HT1080 (cell line): ENCODE results near the gene SLC37A1. TPM values are rescaled to one million over a fixed set of nuclear protein-coding genes. Genes with fewer than 3 reads are reported as not detected.

Experiments used
- DNase-seq: peaks from one replicate; pipeline ENCODE4 v3.0.0-alpha.2; 2015; ENCODE audit warnings: low read depth
- total RNA-seq: library from RNA; depleted of rRNA; stranded (reverse); fragments of >200 nt; shearing (Covaris generic); gene quantifications from 2 replicates; pipeline ENCODE4 v1.2.3, GENCODE V29; 2014

The SLC37A1 gene
- total RNA-seq, 1 experiment from 2014 or later, result 5.9 TPM

DNA sequence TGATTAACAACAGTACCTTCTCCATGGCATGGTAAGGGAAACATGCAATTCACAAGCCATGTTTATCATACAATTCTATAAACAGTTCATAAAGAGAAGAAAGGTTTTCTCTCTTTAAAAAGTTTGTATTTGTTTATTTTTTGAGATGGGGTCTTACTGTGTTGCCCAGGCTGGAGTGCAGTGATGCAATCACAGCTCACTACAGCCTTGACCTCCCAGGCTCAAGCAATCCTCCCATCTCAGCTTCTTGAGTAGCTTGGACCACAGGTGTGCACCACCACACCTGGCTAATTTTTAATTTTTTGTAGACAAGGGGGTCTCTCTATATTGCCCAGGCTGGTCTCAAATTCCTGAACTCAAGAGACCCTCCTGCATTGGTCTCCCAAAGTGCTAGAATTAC, 28.0 kb downstream of the SLC37A1 start:
- DNase-seq, result no peak

- no peak for DNase-seq
Observed at GRCh38 chr21:42542196-42542595, 28.5 kb downstream of the SLC37A1 start.

GRCh38 chr21:42542596-42542995, 28.9 kb downstream of the SLC37A1 start:
- DNase-seq, result no peak

GRCh38 chr21:42543106-42543847, 29.6 kb downstream of the SLC37A1 start:
- no peak for DNase-seq

GRCh38 chr21:42544544-42544943, 30.9 kb downstream of the SLC37A1 start:
- no peak for DNase-seq

- DNase-seq, result no peak
Observed at GRCh38 chr21:42545317-42545716, 31.7 kb downstream of the SLC37A1 start.

GRCh38 chr21:42545745-42546144, 32.1 kb downstream of the SLC37A1 start:
- DNase-seq, result no peak

- no peak for DNase-seq
Observed at GRCh38 chr21:42546433-42546832, 32.8 kb downstream of the SLC37A1 start.

- no peak for DNase-seq
Observed at GRCh38 chr21:42547001-42547905, 33.6 kb downstream of the SLC37A1 start.

DNA sequence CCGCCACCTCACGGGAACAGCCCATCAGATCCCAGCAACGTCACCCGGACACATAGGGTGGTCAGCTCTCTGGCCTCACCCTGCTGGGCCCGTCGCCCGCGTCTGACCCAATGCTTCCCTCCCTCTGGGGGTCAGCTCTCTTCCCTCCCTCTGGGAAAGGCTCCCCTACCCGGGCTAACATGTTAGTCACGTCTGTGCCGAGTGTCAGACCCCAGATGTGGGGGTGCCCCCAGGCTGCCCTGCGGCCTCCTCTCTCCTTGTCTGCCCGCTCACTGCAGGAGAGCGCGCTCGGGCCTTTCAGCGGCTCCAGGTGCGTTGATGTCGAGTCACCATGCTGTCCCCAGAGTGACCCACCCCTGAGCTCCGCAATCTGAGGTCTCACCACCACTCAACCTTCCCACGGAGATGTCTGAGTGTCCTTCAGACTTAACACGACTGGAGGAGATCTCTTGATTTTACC, 34.3 kb downstream of the SLC37A1 start:
- no peak for DNase-seq

GRCh38 chr21:42548687-42549406, 35.2 kb downstream of the SLC37A1 start:
- DNase-seq, result no peak

DNA sequence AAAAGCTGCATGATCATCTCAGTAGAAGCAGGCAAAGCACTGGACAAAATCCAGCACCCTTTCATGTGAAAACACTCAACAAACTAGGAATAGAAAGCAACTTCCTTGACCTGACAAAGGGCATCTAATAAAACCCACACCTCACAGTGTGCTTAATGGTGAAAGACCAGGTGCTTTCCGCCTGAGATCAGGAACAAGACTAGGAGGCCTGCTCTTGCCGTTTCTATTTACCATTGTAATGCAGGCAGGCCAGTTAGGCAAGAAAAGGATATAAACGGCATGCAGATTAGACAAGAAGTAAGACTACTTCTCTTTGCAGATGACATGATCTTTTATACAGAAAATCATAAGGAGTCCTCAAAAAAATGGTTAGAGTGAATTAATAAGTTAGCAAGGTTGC, 37.2 kb downstream of the SLC37A1 start:
- DNase-seq, result no peak

DNA sequence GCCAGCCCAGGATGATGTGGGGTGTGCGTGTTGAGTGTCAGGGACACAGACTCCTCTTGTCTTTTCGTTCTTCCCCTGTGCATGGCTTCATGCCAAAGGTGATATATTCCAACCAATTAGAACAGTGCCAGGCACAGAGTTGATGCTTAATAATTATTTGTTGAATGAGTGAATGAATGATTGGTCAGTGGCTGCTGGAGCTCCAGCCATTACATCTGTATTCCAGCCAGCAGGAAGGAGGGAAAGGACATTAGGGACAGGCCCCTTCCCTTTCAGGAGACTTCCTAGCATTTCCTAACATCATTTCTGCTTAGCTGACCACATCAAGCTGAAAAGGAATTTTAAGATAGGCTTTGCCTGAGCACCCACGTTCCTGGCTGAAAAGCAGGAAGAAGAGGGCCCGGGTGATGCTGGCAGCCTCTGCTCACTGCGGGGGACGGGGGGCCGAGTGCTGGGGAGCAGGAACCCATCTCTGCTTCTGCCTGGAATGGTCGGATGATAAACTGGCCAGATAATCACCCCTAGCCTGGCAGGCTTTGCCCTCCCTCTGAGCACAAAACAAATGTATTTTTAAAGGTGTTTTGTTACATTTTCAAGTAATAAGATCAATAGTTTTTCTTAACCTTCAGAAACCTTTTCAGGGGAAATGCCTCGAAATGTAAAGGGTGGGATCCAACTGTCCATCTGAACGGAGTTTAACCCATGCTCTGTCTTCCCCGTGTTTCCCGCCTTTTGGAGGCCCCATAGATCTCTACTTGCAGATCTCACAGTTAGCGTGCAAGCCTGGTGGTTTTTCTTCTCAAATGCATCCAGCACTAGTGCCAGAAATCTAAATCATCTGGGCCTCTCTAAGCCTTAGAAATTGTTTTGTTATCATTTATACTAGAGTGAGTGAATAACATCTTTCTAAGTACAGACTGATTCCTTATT, 39.0 kb downstream of the SLC37A1 start:
- no peak for DNase-seq

DNA sequence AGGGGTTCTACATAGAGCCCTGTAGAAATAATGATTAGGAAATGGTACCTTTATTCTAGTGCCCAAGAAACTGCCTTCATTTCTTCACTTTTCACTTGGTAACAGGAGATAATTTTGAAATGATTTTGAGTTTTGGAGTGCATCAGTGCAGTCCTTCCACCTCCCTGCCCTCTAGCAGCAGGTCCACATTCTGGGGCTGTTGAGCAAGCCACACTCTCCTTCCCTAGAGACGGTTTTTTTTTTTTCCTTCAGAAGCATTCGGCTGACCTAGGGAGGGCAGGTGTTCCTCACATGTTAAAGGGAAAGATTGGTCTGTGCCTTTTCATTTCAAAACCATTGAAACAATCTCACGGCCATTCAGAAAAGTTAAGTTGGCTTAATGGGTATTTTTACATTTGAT, 39.8 kb downstream of the SLC37A1 start:
- no peak for DNase-seq

- DNase-seq, result no peak
Observed at GRCh38 chr21:42554251-42554961, 40.8 kb downstream of the SLC37A1 start.

GRCh38 chr21:42555756-42556438, 42.2 kb downstream of the SLC37A1 start:
- DNase-seq, result no peak

DNA sequence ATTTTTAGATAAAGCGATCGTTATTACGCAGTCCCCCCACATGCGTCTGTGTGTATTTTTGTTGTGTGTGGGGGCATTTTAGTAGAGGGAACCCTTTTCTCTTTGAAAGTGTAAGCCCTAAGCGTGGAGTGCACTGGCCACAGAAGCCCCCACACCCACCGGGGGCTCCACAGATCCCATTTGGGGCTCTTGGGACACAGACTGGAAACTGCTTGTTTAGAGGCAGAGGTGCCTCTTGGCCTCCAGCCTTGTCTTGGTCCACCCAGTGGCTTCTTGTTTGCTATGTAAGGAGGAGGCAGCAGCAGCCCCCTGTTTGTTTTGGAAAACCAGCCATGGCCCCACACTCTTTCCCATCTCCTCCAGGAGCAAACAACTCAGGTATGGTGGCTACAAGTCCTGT, 42.8 kb downstream of the SLC37A1 start:
- DNase-seq, result no peak

DNA sequence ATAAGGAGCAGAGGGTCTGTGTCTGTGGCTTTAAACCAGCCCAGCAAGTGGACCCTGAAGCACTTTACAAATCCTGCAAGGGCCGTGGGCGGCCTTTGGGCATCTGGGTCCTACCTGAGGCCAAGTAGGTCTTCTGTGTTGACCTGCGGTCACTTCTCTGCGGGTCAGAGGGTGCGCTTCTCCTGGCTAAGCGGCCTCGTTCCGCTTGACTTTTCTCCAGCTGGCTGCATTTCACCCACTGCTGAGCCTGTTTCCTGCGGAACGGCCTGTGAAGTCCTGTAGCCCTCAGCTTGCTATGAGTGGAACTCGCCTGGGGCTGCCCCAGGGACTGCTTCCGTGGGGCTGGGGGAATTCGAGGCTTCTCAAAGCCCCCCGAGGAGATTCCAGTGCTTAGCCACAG, 43.3 kb downstream of the SLC37A1 start:
- no peak for DNase-seq

DNA sequence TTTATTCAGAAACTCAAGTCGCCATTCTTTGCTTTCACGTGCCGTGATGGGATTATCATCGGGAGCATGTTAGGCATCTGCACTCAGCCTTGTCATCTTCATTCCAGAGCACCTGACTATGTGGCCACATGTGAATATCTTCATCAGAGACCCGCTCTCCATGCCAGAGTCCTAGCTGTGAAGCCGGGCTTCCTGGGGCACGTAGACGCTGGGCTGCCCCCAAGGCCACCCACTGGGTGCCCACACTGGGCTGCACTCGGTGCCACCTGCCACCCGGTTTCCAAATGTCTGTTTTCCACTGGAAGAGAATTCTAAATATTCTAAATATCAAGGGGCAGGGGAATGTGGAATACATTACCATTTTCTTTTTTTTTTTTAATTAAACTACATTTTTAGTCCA, 43.8 kb downstream of the SLC37A1 start:
- no peak for DNase-seq
